B cell (primary cell): ENCODE data around the gene EXOSC6.

ENCODE experiments used
- CTCF ChIP-seq: fragments of 200-600 bp; IDR thresholded peaks from one replicate; pipeline ENCODE4 v1.8.0; 2022; ENCODE audit warnings: antibody characterized with exemption, mild to moderate bottlenecking
- EZH2 ChIP-seq: IDR thresholded peaks from 2 replicates; pipeline ENCODE4 v1.6.1; 2012; ENCODE audit warnings: borderline replicate concordance, low read depth, mild to moderate bottlenecking, moderate library complexity, low read length; ENCODE audit not compliant: insufficient read depth, poor library complexity, severe bottlenecking

DNA sequence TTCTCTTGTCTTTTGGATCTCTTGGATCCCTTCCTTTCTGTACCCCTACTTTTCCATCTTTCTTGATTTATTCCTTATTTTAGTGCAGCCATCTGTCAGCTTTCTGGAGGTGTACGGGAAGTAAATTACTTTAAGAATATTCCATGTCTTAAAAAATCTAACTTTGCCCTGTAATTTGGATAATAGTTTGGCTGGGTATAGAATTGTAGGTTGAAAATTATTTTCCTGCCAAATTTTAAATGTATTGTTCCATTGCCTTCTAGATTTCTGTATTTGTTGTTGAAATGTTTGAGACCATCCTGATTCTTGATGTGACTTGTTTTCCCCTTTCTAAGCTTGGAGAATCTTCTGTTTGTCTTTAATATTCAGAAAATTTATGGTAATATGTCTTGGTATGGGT is 49.4 kb upstream of the EXOSC6 start:
- no peak for TF ChIP-seq CTCF
- no peak for TF ChIP-seq EZH2
